PFSK-1 (cell line): ENCODE results near the gene IDI2.

Experiments
- FOXP2 ChIP-seq: optimal IDR thresholded peaks from 2 replicates; pipeline ENCODE3; 2011; ENCODE audit warnings: borderline replicate concordance, control low read depth, inconsistent platforms; ENCODE audit not compliant: insufficient read depth; ENCODE audit errors: extremely low read length, extremely low read depth
- POLR2AphosphoS5 ChIP-seq: IDR thresholded peaks from 2 replicates; pipeline ENCODE4 v1.6.1; 2012; ENCODE audit warnings: low read depth, mild to moderate bottlenecking, control low read depth, low read length, moderate library complexity
- SIN3A ChIP-seq: IDR thresholded peaks from 2 replicates; pipeline ENCODE4 v1.6.1; 2012; ENCODE audit warnings: mild to moderate bottlenecking, low read length, moderate library complexity, borderline replicate concordance; ENCODE audit not compliant: insufficient read depth
- TAF1 ChIP-seq: IDR thresholded peaks from 2 replicates; pipeline ENCODE4 v1.6.1; 2012; ENCODE audit warnings: low read length, control low read depth, borderline replicate concordance; ENCODE audit not compliant: insufficient read depth
- TF ChIP-seq, protein P1 (sequence below), 2 experiments: IDR thresholded peaks; 2 replicates each; pipeline versions ENCODE4 v1.6.1 to v1.8.0; 2011 to 2012; ENCODE audit warnings: low read depth in 2 of 2, low read length in 2 of 2, control low read depth in 1 of 2, inconsistent platforms in 1 of 2, mild to moderate bottlenecking in 1 of 2, moderate library complexity in 1 of 2; ENCODE audit not compliant: insufficient read depth in 1 of 2

- TF ChIP-seq SIN3A (no peak), POLR2AphosphoS5 (no peak), TAF1 (no peak), FOXP2 (no peak)
- TF ChIP-seq, protein P1, sequence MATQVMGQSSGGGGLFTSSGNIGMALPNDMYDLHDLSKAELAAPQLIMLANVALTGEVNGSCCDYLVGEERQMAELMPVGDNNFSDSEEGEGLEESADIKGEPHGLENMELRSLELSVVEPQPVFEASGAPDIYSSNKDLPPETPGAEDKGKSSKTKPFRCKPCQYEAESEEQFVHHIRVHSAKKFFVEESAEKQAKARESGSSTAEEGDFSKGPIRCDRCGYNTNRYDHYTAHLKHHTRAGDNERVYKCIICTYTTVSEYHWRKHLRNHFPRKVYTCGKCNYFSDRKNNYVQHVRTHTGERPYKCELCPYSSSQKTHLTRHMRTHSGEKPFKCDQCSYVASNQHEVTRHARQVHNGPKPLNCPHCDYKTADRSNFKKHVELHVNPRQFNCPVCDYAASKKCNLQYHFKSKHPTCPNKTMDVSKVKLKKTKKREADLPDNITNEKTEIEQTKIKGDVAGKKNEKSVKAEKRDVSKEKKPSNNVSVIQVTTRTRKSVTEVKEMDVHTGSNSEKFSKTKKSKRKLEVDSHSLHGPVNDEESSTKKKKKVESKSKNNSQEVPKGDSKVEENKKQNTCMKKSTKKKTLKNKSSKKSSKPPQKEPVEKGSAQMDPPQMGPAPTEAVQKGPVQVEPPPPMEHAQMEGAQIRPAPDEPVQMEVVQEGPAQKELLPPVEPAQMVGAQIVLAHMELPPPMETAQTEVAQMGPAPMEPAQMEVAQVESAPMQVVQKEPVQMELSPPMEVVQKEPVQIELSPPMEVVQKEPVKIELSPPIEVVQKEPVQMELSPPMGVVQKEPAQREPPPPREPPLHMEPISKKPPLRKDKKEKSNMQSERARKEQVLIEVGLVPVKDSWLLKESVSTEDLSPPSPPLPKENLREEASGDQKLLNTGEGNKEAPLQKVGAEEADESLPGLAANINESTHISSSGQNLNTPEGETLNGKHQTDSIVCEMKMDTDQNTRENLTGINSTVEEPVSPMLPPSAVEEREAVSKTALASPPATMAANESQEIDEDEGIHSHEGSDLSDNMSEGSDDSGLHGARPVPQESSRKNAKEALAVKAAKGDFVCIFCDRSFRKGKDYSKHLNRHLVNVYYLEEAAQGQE (IDR thresholded peaks at IDR 0.05; ENCODE audit: insufficient read depth in 1 of 2, low read depth in 2 of 2, low read length in 2 of 2): no peak
These were observed 37.7 kb upstream of the IDI2 start for GRCh38 chr10:1063232-1063865.
